ENCODE measurements around the gene ST6GALNAC4. TPM values are rescaled to one million over a fixed set of nuclear protein-coding genes. Genes with fewer than 3 reads are reported as not detected.

Gene ST6GALNAC4
- total RNA-seq, 1 donor from 2014 or later, result 17.5 TPM

DNA sequence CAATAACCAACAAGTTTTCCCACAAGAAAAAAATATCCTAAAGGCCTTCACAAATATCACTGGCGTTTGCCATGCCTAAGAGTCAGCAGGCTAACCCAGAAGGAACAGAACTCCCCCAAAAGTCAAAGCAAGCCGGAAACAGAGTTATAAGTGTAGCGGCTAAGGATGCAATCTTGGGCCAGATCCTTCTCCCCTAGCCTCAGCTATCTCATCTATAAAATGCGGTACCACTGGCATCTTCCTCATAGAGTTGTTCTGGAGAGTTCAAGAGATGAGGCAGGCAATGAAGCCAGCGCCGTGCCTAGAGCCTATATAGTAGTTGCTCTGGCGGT, 20.2 kb upstream of the ST6GALNAC4 start:
- no peak for DNase-seq (ENCODE audit: extremely low spot score, unreplicated experiment)
- H3K4me1 Mint-ChIP-seq (ENCODE audit: unreplicated experiment), result peaks cover 26% of the 10 kb centered on the region
- H3K27me3 Mint-ChIP-seq, result no peaks in the 10 kb centered on the region

DNA sequence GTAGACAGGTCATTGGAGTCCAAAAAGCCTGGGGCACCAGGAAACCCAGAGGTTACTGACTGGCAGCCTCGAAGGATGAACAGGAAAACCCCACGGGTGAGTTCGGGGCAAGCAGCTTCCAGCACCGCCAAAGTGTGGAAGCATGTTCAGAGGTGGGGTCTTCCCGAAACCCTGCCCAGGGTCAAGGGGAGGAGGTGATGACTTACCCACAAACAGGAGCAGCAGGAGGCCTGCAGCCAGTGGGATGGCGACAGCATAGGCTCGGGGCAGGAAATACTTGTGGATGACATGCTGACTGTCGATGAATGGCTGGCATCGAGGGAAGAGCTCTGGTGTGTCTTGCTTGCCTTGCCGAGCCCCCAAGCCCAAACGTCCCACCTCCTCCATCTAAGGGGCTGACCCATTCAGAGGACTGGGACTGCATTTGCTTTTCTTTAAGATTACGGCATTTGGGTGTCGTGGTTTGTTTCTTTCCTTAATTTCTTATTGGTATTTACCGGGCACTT, 19.6 kb upstream of the ST6GALNAC4 start:
- no peaks in the 10 kb centered on the region for H3K9me3 Mint-ChIP-seq
- TF ChIP-seq, protein P1, sequence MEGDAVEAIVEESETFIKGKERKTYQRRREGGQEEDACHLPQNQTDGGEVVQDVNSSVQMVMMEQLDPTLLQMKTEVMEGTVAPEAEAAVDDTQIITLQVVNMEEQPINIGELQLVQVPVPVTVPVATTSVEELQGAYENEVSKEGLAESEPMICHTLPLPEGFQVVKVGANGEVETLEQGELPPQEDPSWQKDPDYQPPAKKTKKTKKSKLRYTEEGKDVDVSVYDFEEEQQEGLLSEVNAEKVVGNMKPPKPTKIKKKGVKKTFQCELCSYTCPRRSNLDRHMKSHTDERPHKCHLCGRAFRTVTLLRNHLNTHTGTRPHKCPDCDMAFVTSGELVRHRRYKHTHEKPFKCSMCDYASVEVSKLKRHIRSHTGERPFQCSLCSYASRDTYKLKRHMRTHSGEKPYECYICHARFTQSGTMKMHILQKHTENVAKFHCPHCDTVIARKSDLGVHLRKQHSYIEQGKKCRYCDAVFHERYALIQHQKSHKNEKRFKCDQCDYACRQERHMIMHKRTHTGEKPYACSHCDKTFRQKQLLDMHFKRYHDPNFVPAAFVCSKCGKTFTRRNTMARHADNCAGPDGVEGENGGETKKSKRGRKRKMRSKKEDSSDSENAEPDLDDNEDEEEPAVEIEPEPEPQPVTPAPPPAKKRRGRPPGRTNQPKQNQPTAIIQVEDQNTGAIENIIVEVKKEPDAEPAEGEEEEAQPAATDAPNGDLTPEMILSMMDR (conservative IDR thresholded peaks at IDR 0.05), result no peak
- H3K4me3 Mint-ChIP-seq, result peak overlapping the region; percentile 94
- peaks cover 29% of the 10 kb centered on the region for H3K4me1 Mint-ChIP-seq (ENCODE audit: unreplicated experiment)
- no peak for DNase-seq (ENCODE audit: extremely low spot score, unreplicated experiment)
- peak overlapping the region; percentile 90 for H3K27ac Mint-ChIP-seq
- H3K36me3 Mint-ChIP-seq, result peaks cover 9% of the 10 kb centered on the region
- no peaks in the 10 kb centered on the region for H3K27me3 Mint-ChIP-seq

More for the DNA sequence above, 20.2 kb upstream of the ST6GALNAC4 start:
- Mint-ChIP-seq H3K36me3 (peaks cover 9% of the 10 kb centered on the region), H3K9me3 (no peaks in the 10 kb centered on the region), H3K4me3 (peak overlapping the region; percentile 94), H3K27ac (peak overlapping the region; percentile 79)
- TF ChIP-seq, protein P1 (conservative IDR thresholded peaks at IDR 0.05), result no peak

- peaks cover 35% of the 10 kb centered on the region for H3K4me1 Mint-ChIP-seq (ENCODE audit: unreplicated experiment)
- DNase-seq (ENCODE audit: extremely low spot score, unreplicated experiment), result no peak
- peak overlapping the region; percentile 94 for H3K4me3 Mint-ChIP-seq
- H3K36me3 Mint-ChIP-seq, result peaks cover 9% of the 10 kb centered on the region
- no peaks in the 10 kb centered on the region for H3K27me3 Mint-ChIP-seq
- TF ChIP-seq, protein P1 (conservative IDR thresholded peaks at IDR 0.05), result no peak
- H3K9me3 Mint-ChIP-seq, result no peaks in the 10 kb centered on the region
- peak overlapping the region; percentile 90 for H3K27ac Mint-ChIP-seq
These were observed 19.0 kb upstream of the ST6GALNAC4 start for GRCh38 chr9:127935765-127936221.

- peak overlapping the region; percentile 72 for H3K4me3 Mint-ChIP-seq
- peaks cover 9% of the 10 kb centered on the region for H3K36me3 Mint-ChIP-seq
- TF ChIP-seq, protein P1 (conservative IDR thresholded peaks at IDR 0.05), result no peak
- no peaks in the 10 kb centered on the region for H3K9me3 Mint-ChIP-seq
- H3K27me3 Mint-ChIP-seq, result peaks cover 3% of the 10 kb centered on the region
- H3K27ac Mint-ChIP-seq, result no peak overlapping the region
- H3K4me1 Mint-ChIP-seq (ENCODE audit: unreplicated experiment), result peaks cover 38% of the 10 kb centered on the region
- DNase-seq (ENCODE audit: extremely low spot score, unreplicated experiment), result no peak
These were observed 18.1 kb upstream of the ST6GALNAC4 start for GRCh38 chr9:127934986-127935385.

DNA sequence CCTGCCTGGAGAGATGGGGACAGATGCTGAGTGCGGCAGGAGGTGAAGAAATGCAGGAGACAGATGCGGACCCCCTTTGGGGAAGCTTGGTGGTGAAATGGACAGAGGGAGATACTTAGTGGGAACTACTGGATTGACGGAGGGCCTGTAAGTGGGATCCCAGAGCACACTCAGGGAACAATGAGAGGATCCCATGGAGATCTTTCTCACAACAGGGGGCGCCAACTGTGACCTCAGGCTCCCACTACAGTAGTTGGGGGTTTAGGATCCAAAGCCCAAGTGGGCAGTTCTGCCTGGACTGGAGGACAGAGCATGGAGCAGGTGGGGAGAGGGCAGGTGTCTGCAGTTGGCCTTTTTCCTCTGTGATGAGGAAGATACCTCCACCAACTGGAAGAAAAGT, 17.4 kb upstream of the ST6GALNAC4 start:
- peaks cover 40% of the 10 kb centered on the region for H3K4me1 Mint-ChIP-seq (ENCODE audit: unreplicated experiment)
- no peak for DNase-seq (ENCODE audit: extremely low spot score, unreplicated experiment)
- TF ChIP-seq, protein P1 (conservative IDR thresholded peaks at IDR 0.05), result no peak
- no peaks in the 10 kb centered on the region for H3K9me3 Mint-ChIP-seq
- peak overlapping the region; percentile 68 for H3K4me3 Mint-ChIP-seq
- peak overlapping the region; percentile 63 for H3K27ac Mint-ChIP-seq
- peaks cover 9% of the 10 kb centered on the region for H3K36me3 Mint-ChIP-seq
- peaks cover 10% of the 10 kb centered on the region for H3K27me3 Mint-ChIP-seq

Measured in type B pancreatic cell (in vitro differentiated cells).